ENCODE results near the gene ABCC11.

GRCh38 chr16:48206594-48207242, 40.6 kb downstream of the ABCC11 start:
- TF ChIP-seq EZH2 (IDR thresholded peaks at IDR 0.05; ENCODE audit: borderline replicate concordance, low read depth, low read length, severe bottlenecking) (no peak), CTCF (IDR thresholded peaks at IDR 0.05; ENCODE audit: borderline replicate concordance, extremely low read depth, low read length, poor library complexity, severe bottlenecking) (no peak)
